Fibroblast of skin of left biceps (primary cell): ENCODE data around the gene NXNL1.
"Not testable (repeated sequence)": the region's sequence is repeated elsewhere in the genome, so short reads cannot be mapped to it uniquely, and the experiment has no call there.

Experiments used
- DNase-seq, 2 experiments: peaks; one replicate each; pipeline ENCODE4 v3.0.0-alpha.2; 2013; ENCODE audit warnings: low read depth in 2 of 2

The NXNL1 gene

GRCh38 chr19:17486545-17487240, 26.0 kb upstream of the NXNL1 start:
- no peak for DNase-seq

GRCh38 chr19:17484520-17485185, 23.9 kb upstream of the NXNL1 start:
- no peak for DNase-seq

GRCh38 chr19:17483605-17484002, 22.9 kb upstream of the NXNL1 start:
- no peak for DNase-seq

- DNase-seq: no peak
Observed at GRCh38 chr19:17482877-17483604, 22.3 kb upstream of the NXNL1 start.

GRCh38 chr19:17481986-17482385, 21.3 kb upstream of the NXNL1 start:
- no peak for DNase-seq

GRCh38 chr19:17479325-17479791, 18.6 kb upstream of the NXNL1 start:
- DNase-seq: peak; percentile 47 to 54

GRCh38 chr19:17475541-17476115, 14.9 kb upstream of the NXNL1 start:
- DNase-seq: no peak

GRCh38 chr19:17475011-17475540, 14.3 kb upstream of the NXNL1 start:
- not testable (repeated sequence) for DNase-seq

GRCh38 chr19:17473041-17473440, 12.3 kb upstream of the NXNL1 start:
- DNase-seq: peak in 1 of 2 experiments; percentile 62

- DNase-seq: no peak
Observed at GRCh38 chr19:17471410-17472125, 10.8 kb upstream of the NXNL1 start.

- peak; percentile 97 to 98 for DNase-seq
Observed at GRCh38 chr19:17470068-17470841, 9.5 kb upstream of the NXNL1 start, which contains the start of gene SLC27A1. Gene SLC27A1 (plus strand): TSS chr19:17470524. CDS start chr19:17470541, 17 bp downstream.

GRCh38 chr19:17469481-17470067, 8.8 kb upstream of the NXNL1 start:
- peak; percentile 88 for DNase-seq

GRCh38 chr19:17469092-17469480, 8.4 kb upstream of the NXNL1 start:
- DNase-seq: no peak

GRCh38 chr19:17468302-17469091, 7.8 kb upstream of the NXNL1 start:
- DNase-seq: no peak

- no peak for DNase-seq
Observed at GRCh38 chr19:17467471-17468301, 7.0 kb upstream of the NXNL1 start.

- no peak for DNase-seq
Observed at GRCh38 chr19:17466487-17466850, 5.7 kb upstream of the NXNL1 start.

GRCh38 chr19:17458970-17459369, 1.8 kb downstream of the NXNL1 start:
- no peak for DNase-seq

- no peak for DNase-seq
Observed at GRCh38 chr19:17457616-17458015, 3.1 kb downstream of the NXNL1 start.
